Heart right ventricle (tissue), 16 donors: ENCODE measurements around the gene KCNG1. TPM values are rescaled to one million over a fixed set of nuclear protein-coding genes. Genes with fewer than 3 reads are reported as not detected.
A peak's percentile ranks its signal among the peaks of the same experiment; 100 is the strongest.

ENCODE experiments used
- ATAC-seq, 8 donors: fragments of 200-7000 bp; cut with Tn5 transposase; one replicate each; pipeline ENCODE4 v1.9.1; 2020; ENCODE audit warnings: mild to moderate bottlenecking in 8 of 8, moderate library complexity in 8 of 8, moderate number of reproducible peaks in 1 of 8
- DNase-seq, 2 donors: peaks; one replicate each; pipeline ENCODE4 v3.0.0-alpha.2; 2020
- H3K27ac ChIP-seq, 10 donors: fragments of 200-600 bp; sonication (generic) in 2 of 10; one replicate each; pipeline versions ENCODE4 v1.5.0 to v1.8.0; 2020 to 2022; ENCODE audit warnings: mild to moderate bottlenecking in 3 of 10
- H3K27me3 ChIP-seq, 7 donors: fragments of 200-600 bp; one replicate each; pipeline ENCODE4 v1.8.0; 2021 to 2022; ENCODE audit warnings: mild to moderate bottlenecking in 2 of 7
- H3K36me3 ChIP-seq, 9 donors: fragments of 200-600 bp; sonication (generic) in 1 of 9; one replicate each; pipeline versions ENCODE4 v1.5.0 to v1.8.0; 2020 to 2022; ENCODE audit warnings: mild to moderate bottlenecking in 2 of 9
- H3K4me1 ChIP-seq, 9 donors: fragments of 200-600 bp; sonication (generic) in 1 of 9; one replicate each; pipeline versions ENCODE4 v1.5.0 to v1.8.0; 2020 to 2022; ENCODE audit warnings: mild to moderate bottlenecking in 4 of 9
- H3K4me3 ChIP-seq, 10 donors: fragments of 200-600 bp; sonication (generic) in 2 of 10; one replicate each; pipeline versions ENCODE4 v1.5.0 to v1.8.0; 2020 to 2022; ENCODE audit warnings: mild to moderate bottlenecking in 7 of 10, moderate library complexity in 2 of 10
- H3K9me3 ChIP-seq, 11 donors: fragments of 200-600 bp in 10 of 11; sonication (generic) in 2 of 11; one replicate each; pipeline versions ENCODE4 v1.5.0 to v1.8.0; 2013 to 2022; ENCODE audit warnings: mild to moderate bottlenecking in 2 of 11, control low read depth in 1 of 11, moderate library complexity in 1 of 11
- CTCF ChIP-seq, 9 donors: fragments of 200-600 bp; sonication (generic) in 2 of 9; IDR thresholded peaks; one replicate each; pipeline versions ENCODE4 v1.5.0 to v1.8.0; 2021 to 2022; ENCODE audit warnings: antibody characterized with exemption in 9 of 9, mild to moderate bottlenecking in 5 of 9, moderate library complexity in 1 of 9
- WGBS, 2 donors: extraction: QIAGEN DNeasy Blood & Tissue Kit; methylation state at CpG; one replicate each; pipeline ENCODE4 v1.1.7; 2013; ENCODE audit warnings: inconsistent platforms in 1 of 2; 5-methylcytosine and 5-hydroxymethylcytosine counted together
- intact Hi-C, 10 donors: fragments of 100-400 bp; cut with DNase I; formaldehyde crosslinking; loops; one replicate each; pipeline versions ENCODE4 v1.11.1 to v1.14.2; 2022
- polyA plus RNA-seq, 2 donors: library from polyadenylated mRNA; stranded (reverse); fragments of 200-250 nt; gene quantifications; one replicate each; pipeline ENCODE4 v1.2.3, GENCODE V29; 2013
- total RNA-seq, 10 donors: library from RNA; stranded (reverse); fragmentation: NEBNext Ultra II Directional in 3 of 10; extraction: Animal tissue kit (Norgen Biotek cat#: 25700) in 3 of 10; gene quantifications; one replicate each; pipeline versions ENCODE4 v1.2.1 to v1.2.4, GENCODE V29; 2021 to 2023
- donor health status: Arrhythmogenic right ventricular cardiomyopathy.
- donor health status: ischemic (EF 13 %, LVEDD 7.1; RV severe dilation, severe dysfunction).
- donor health status: healthy with polysubstance abuse.
- donor health status: DM: no; HTN: yes; CAD: no.
- donor health status: DM: no; HTN: no; CAD: no.
- donor health status: ischemic (EF 25% LVEDD 6.9; RV normal size, moderate dysfunction).
- donor health status: ischemic (EF 25% LVEDD 5.7; RV mildly dilated, moderate dysfunction).
- donor health status: healthy.
- donor health status: DM: yes; HTN: yes; CAD: no.
- donor health status: Ischemic cardiomyopathy.
- donor health status: ischemic (EF 35%, LVEDD 5.7; RV mildly dilated, moderate dysfunction).
- donor health status: nonischemic (EF 11% LVEDD 7.7; RV severe dilation, severe dysfunction).
- donor health status: DM: yes; HTN: yes; CAD: no.
- donor health status: PGD.
- donor health status: ischemic (EF 29% LVEDD 5.4; RV normal size, mild dysfunction).
- donor health status: nonischemic (EF 23%, LVEDD 6.1; RV moderate dilation, normal function).

Gene KCNG1
- total and polyA plus RNA-seq, 12 donors: 0.15 to 0.99 (median 0.32) TPM; not detected in 4

- Histone ChIP-seq H3K27ac (no peak overlapping the region), H3K9me3 (no peaks in the 10 kb centered on the region), H3K27me3 (peaks cover 0 to 64% (median 38%) of the 10 kb centered on the region in 7 donors), H3K4me3 (no peak overlapping the region), H3K36me3 (no peaks in the 10 kb centered on the region), H3K4me1 (no peaks in the 10 kb centered on the region)
- intact Hi-C loops: no loop called here
- peak in 1 of 2 donors; percentile 15 for DNase-seq
- ATAC-seq: peak in 5 of 8 donors; percentile 31 to 46 (median 37)
- 41 to 43% methylated on average over 16 of the region's 16 CpGs for WGBS, 2 donors
- peak in 7 of 9 donors; percentile 41 to 56 (median 52) for TF ChIP-seq CTCF (IDR thresholded peaks at IDR 0.05)
These were observed 7.8 kb downstream of the KCNG1 start for GRCh38 chr20:51014797-51015722.

GRCh38 chr20:51013577-51014330 lies 9.2 kb downstream of the KCNG1 start:
- 38 to 44% methylated on average over 8 of the region's 8 CpGs for WGBS, 2 donors
- Histone ChIP-seq H3K27ac (no peak overlapping the region), H3K36me3 (no peaks in the 10 kb centered on the region)

GRCh38 chr20:51012357-51012756 lies 10.6 kb downstream of the KCNG1 start:
- Histone ChIP-seq H3K4me1 (no peaks in the 10 kb centered on the region), H3K9me3 (no peaks in the 10 kb centered on the region), H3K27me3 (peaks cover 0 to 55% (median 43%) of the 10 kb centered on the region in 7 donors), H3K4me3 (no peak overlapping the region), H3K36me3 (no peaks in the 10 kb centered on the region), H3K27ac (no peak overlapping the region)
- ATAC-seq: no peak
- no peak for DNase-seq
- no peak for TF ChIP-seq CTCF (IDR thresholded peaks at IDR 0.05)
- 55 to 62% methylated on average over 3 of the region's 3 CpGs for WGBS, 2 donors
- intact Hi-C loops: no loop called here

More at GRCh38 chr20:51013577-51014330, 9.2 kb downstream of the KCNG1 start:
- no peak for TF ChIP-seq CTCF (IDR thresholded peaks at IDR 0.05)
- Histone ChIP-seq H3K27me3 (peaks cover 0 to 58% (median 43%) of the 10 kb centered on the region in 7 donors), H3K4me1 (no peaks in the 10 kb centered on the region), H3K4me3 (no peak overlapping the region), H3K9me3 (no peaks in the 10 kb centered on the region)
- DNase-seq (no peak), ATAC-seq (no peak)
- intact Hi-C loops: no loop called here

GRCh38 chr20:51011479-51011878 lies 11.4 kb downstream of the KCNG1 start:
- H3K27ac ChIP-seq: no peak overlapping the region
- DNase-seq (no peak), ATAC-seq (no peak)
- H3K27me3 ChIP-seq: peaks cover 0 to 51% (median 42%) of the 10 kb centered on the region in 7 donors
- no peaks in the 10 kb centered on the region for H3K9me3 ChIP-seq
- H3K36me3 ChIP-seq: no peaks in the 10 kb centered on the region
- no peak for TF ChIP-seq CTCF (IDR thresholded peaks at IDR 0.05)
- H3K4me3 ChIP-seq: no peak overlapping the region
- 86 to 90% methylated on average over 4 of the region's 4 CpGs for WGBS, 2 donors
- H3K4me1 ChIP-seq: no peaks in the 10 kb centered on the region
- intact Hi-C loops: no loop called here
